NCI-H526 treated with DMSO at 0.1 percent for 48 hours (cell line): ENCODE measurements around the gene GDF11.
A peak's percentile ranks its signal among the peaks of the same experiment; 100 is the strongest.

Source experiments
- DNase-seq: peaks from one replicate; lab custom pipeline; 2025; lab: John Stamatoyannopoulos, UW

Gene GDF11

DNA sequence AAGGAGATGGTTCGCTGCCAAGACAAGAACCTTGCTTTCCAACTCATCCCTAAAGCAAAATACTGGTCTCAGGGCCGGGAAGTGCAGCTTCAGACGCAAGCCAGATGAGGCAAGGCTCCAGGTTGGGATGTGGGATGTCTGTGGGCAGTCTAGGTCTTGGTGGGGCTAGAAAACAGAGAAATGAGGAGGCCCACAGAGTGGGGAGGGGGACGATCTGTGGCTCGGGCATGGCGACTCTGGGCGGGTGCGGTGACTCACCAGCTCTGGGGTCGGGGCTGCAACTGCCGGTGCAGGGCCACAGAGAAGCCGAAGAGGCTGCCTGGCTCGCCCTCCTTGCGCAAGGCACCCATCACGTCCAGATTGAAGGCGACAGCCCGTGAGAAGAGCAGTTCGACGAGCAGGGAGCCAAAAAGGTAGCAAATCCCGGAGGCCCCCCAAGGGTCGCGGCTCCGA is 35.7 kb upstream of the GDF11 start:
- DNase-seq = no peak

DNA sequence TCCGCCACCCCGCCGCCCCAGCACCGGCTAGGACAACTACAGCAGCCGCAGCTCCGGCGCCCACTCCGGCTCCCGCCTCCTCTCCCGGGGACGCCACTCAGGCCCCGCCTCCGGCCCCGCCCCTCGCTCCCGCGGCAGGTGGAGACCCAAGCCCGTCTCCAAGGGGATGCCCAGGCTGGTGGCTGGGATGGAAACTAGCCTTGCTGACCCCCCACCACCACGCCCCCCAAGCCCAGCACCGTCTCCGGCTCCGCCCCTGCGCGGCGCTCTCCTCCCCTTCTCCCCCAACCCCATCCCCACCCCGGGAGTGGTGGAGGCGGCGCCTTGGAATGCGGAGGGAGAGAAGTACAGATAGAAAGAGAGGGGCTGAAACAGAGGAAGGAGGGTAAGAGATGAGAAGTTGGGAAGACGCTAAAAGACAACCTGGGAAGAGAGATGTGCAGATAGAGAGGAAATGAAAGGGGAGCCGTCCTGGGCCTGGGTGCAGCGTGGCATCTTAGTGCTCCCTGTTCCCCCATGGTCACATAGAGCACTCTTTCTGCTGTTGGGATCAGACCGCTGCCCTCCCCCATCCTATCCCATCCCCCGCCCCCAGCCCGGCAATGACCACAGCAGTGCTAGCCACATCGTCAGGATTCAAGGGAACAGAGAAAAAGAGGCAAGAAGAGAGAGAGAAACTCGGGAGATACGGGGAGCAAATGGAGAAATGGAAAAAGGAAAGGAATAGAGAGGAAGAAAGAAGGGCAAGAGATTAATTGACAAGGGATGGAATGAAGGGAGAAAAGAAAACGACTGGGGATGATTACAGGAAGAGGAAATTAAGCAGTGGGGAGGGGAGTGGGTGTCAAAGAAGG is 34.9 kb upstream of the GDF11 start, which contains the start of gene ITGA7:
Gene ITGA7 (minus strand): TSS at position 64 of the 854 bp plus-strand sequence. CDS start 222 bp downstream, outside the sequence.
- no peak for DNase-seq

GRCh38 chr12:55708695-55709233 is 34.2 kb upstream of the GDF11 start:
- no peak for DNase-seq

DNA sequence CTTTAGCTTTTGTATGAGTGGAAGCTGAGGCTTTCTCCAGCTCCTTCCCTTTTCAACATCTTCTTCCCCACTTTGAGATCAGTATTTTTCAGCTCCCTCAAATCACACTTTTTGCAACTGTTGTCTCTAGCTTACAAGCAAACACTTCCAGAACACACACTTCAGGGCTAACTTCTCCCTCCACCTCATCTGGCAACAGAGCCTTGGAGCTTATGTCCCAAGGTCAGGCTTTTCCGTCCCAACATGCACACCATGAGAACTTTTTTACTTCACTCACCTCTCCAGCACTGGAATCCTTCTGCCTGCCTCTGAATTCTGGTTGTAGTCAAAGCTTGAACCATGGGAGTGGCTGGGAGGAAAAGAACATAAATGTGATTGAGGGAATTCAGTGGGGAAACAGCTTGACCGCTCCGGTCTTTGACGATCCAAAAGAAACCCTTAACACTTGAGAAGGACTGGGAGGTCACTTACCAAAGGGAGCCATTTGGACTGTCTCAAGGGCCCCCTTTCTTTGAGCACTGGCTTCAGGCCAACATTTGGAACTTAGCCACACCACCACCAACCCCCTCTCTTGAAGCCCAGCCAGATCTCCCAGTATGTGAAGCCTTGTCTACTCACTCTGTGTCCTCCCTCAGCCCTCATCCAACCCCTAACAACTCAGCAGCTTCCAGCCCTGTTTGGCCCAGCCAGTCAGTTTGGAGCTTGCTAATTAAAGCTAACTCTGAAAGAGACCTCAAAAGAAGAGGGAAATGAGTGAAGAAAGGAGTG is 31.0 kb upstream of the GDF11 start:
- no peak for DNase-seq

DNA sequence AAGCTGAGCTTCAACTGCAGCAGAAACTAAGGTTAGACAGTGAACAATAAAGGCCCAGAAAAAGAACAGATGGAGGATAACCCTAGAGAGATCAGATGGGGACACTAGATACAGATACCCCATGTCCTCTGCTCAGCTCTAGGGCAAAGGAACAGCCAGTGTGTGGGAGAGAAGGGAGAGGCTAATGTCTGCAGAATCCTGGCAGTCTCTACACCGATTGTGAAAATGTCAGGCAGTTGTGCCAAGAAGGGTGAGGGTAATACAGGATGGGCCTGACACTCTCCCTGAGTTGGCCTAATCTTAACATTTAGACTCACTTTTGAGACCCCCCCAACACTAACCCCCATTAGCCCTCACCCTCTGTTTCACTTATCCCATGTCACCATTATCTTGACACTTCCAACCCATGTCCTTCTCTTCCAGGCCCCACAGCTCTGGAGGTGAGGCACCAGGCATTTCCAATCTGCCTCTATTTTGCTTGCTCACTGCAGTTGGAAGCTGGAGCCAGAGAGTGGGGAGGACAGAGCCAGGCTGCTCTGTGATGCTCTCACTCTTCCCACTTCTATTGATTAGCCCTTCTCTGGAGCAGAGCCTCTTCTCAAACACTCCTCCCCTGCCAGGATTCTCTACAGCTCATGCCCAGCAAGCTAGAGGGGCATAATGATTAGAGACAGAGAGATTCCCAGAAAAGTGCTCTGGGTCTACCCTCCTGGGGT is 30.1 kb upstream of the GDF11 start:
- no peak for DNase-seq

DNA sequence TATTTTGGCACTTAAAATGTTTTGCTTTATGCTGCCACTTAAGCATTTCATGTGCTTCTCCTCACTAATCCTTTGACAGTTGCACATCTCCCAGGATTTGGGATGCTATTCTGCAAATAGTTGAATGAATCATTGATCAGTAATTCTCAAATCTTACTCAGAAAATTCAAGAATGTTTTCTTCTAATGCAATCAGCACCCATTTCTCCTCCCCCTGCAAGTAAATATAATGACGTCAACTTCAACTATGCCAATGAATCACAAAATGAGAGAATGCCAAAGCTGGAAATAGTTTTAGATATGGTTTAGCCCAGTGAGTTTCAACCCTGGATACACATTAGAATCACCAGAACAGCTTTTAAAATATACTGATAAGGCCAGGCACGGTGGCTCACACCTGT is 29.2 kb upstream of the GDF11 start:
- no peak for DNase-seq

DNA sequence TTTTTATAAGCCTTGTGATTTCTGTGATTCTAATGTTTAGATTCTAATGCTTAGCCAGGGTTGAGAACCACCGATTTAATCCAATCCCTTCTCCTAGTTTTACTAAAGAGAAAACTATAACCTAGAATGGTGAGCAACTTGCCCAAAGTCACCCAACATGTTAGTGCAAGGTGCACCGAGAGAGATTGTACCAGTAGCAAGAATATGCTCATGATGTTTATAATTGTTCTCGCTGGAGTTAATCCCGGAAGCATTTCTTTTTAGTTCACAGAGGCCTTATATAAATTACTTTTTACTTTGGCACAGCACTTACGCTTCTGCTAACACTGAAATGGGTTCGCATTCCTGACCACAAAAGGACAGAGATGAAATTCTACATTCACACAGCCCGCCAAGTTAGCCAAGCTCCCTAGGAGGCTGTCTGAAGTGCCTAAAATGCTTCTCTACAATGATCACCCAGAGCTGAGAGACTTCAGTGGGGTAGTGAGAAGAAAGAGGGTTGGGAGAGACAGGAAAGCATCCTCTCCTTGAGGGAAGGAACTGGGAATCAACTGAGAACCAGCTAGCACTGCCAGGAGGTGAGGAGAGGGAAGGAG is 27.7 kb upstream of the GDF11 start:
- DNase-seq = no peak

DNA sequence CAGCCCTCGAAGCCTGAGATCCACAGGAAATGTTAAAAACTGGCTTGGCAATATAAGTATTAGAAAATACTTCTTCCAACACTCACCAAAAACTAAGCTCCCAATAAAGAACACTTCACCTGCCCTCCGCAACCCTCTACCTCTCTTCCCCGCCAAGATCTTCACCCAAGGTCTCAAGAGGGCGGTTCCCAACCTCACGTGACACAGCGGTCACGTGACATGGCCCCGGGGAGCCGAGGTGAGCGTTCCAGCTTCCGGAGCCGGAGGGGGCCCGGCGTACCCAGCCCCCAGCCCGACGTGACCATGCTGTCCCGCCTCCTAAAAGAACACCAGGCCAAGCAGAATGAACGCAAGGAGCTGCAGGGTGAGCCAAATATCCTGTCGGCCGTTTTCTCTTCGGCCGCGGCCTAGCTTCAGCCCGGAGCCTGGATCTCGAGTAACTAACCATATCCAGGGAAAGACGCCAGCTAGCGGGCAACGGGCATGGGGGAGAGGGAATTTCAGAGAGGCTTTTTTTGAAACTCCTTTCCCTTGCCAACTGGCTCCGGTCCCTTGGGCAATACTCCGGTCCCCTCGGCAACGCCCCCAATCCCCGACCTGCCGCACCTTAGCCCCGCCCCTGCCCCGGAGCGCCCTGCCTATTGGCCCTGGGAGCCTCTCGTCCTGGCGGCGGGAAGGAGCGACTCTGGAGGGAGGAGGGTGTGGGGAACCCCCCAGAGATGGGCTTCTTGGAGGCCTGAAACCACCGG is 26.9 kb upstream of the GDF11 start, which contains the start of gene BLOC1S1:
Gene BLOC1S1 (plus strand): TSS at position 214 of the 749 bp plus-strand sequence. CDS start 6 bp downstream, at position 220.
- DNase-seq = peak; percentile 67

GRCh38 chr12:55716582-55716957 is 26.4 kb upstream of the GDF11 start:
- no peak for DNase-seq

- DNase-seq = no peak
Measured at GRCh38 chr12:55717011-55718007, 25.6 kb upstream of the GDF11 start.

GRCh38 chr12:55718015-55718414 is 24.9 kb upstream of the GDF11 start:
- no peak for DNase-seq

DNA sequence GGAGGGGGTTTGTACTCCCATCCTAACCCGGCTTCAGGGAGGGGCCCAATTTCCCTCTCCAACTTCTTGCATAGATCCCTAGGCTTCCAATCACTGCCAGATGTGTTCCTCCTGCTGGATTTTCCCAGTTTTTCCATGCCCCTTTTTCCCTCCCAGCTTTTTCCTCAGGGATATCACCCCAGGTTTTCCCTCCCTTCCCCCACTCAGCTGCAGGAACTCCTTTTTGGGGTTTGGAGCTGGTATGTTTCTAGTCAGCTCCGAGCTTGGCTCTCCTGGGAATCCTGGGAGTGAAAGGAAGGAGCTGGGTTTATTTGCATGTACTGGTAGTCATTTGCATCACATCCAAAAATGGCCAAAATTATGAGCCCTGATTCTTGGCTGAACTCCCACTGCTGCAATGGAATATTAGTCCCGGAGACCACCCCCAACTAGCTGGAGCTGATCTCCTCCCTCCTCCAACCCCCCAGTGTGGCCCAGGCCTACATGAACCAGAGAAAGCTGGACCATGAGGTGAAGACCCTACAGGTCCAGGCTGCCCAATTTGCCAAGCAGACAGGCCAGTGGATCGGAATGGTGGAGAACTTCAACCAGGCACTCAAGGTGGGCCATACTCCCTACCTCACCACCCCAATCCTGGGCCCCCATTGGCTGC is 24.2 kb upstream of the GDF11 start:
- peak; percentile 42 for DNase-seq

DNA sequence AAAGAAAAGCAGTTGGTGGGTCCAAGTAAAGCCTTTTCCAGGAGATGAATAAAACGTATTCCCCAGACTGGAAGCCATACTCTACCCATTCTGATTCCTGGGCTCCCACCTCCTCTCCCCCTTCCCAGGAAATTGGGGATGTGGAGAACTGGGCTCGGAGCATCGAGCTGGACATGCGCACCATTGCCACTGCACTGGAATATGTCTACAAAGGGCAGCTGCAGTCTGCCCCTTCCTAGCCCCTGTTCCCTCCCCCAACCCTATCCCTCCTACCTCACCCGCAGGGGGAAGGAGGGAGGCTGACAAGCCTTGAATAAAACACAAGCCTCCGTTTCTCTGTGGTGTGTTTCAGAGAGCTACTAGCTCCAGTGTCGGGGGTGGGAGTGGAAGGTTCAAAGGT is 23.6 kb upstream of the GDF11 start:
- no peak for DNase-seq

GRCh38 chr12:55720071-55720564 is 22.8 kb upstream of the GDF11 start, which contains the start of gene RDH5:
Gene RDH5 (plus strand): TSS chr12:55720393. CDS start chr12:55721185, 792 bp downstream.
- no peak for DNase-seq

GRCh38 chr12:55720894-55721444 is 22.0 kb upstream of the GDF11 start:
- no peak for DNase-seq

GRCh38 chr12:55721601-55722213 is 21.2 kb upstream of the GDF11 start:
- no peak for DNase-seq

DNA sequence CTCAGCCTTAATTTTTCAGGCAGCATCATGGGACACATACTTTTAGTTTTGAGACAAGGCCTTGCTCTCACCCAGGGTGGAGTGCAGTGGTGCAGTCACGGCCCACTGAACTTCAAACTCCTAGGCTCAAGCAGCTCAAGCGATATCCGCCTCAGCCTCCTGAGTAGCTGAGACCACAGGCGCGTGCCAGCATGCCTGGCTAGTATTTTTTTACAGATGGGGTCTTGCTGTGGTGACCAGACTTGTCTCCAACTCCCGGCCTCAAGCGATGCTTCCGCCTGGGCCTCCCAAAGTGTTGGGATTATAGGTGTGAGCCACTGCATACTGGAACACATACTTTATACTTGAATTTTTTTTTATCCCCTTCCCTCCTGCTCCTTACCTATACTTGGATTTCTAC is 20.0 kb upstream of the GDF11 start:
- no peak for DNase-seq
